Measurements from ENCODE around the gene ADARB2.

- TF ChIP-seq FOXM1 (IDR thresholded peaks at IDR 0.05; ENCODE audit: borderline replicate concordance) (no peak), FOXA1 (IDR thresholded peaks at IDR 0.05) (no peak), TARDBP (IDR thresholded peaks at IDR 0.05) (no peak), SUZ12 (IDR thresholded peaks at IDR 0.05) (no peak), SP1 (IDR thresholded peaks at IDR 0.05) (no peak), ELF4 (IDR thresholded peaks at IDR 0.05) (no peak), NFRKB (IDR thresholded peaks at IDR 0.05) (no peak), FOXK2 (IDR thresholded peaks at IDR 0.05) (no peak), BHLHE40 (IDR thresholded peaks at IDR 0.05; ENCODE audit: borderline replicate concordance) (no peak), PKNOX1 (IDR thresholded peaks at IDR 0.05) (no peak), L3MBTL2 (conservative IDR thresholded peaks at IDR 0.05) (no peak), ARNT (IDR thresholded peaks at IDR 0.05) (no peak), ZNF384 (IDR thresholded peaks at IDR 0.05) (no peak), LEF1 (IDR thresholded peaks at IDR 0.05; ENCODE audit: borderline replicate concordance) (no peak)
These were observed 205.3 kb downstream of the ADARB2 start for GRCh38 chr10:1531883-1532597.

Data from HEK293T (cell line).